ENCODE results near the gene BIRC7. TPM values are rescaled to one million over a fixed set of nuclear protein-coding genes. Genes with fewer than 3 reads are reported as not detected.
"Not testable (repeated sequence)": the region's sequence is repeated elsewhere in the genome, so short reads cannot be mapped to it uniquely, and the experiment has no call there.

The BIRC7 gene
- total RNA-seq, 5 donors from 2014 or later (not counting 1 experiment from before 2014, with no cell fraction given) = not detected

- Mint-ChIP-seq H3K4me1 (peaks cover 21 to 22% (median 22%) of the 10 kb centered on the region in 3 donors), H3K27me3 (peaks cover 0 to 5% of the 10 kb centered on the region in 2 donors), H3K36me3 (peaks cover 7% of the 10 kb centered on the region), H3K27ac (no peak overlapping the region), H3K4me3 (no peak overlapping the region), H3K9me3 (no peaks in the 10 kb centered on the region)
- Histone ChIP-seq H3K27ac (ENCODE audit: low read length) (no peak overlapping the region), H3K4me3 (ENCODE audit: control insufficient read depth in 1 of 2, extremely low read depth in 1 of 2, low read length in 1 of 2) (no peak overlapping the region), H3K27me3 (replicated peaks in 1 of 2; ENCODE audit: control insufficient read depth in 2 of 2, extremely low read depth in 1 of 2, insufficient read depth in 2 of 2, low read length in 1 of 2) (peaks cover 0 to 36% of the 10 kb centered on the region in 2 experiments), H3K4me1 (ENCODE audit: control insufficient read depth in 1 of 2, extremely low read depth in 1 of 2, insufficient read depth in 2 of 2, low read length in 2 of 2) (peaks cover 9 to 23% of the 10 kb centered on the region in 2 experiments), H3K9me3 (no peaks in the 10 kb centered on the region), H3K36me3 (ENCODE audit: control insufficient read depth in 2 of 2, extremely low read depth in 1 of 2, insufficient read depth in 1 of 2, low read length in 1 of 2) (peaks cover 0 to 9% of the 10 kb centered on the region in 2 donors)
- no peak for DNase-seq
- ChIA-PET CTCF (no interaction called here), POLR2A (no interaction called here)
- no peak for ATAC-seq (replicated peaks in 1 of 4)
- 81% methylated on average over 9 of the region's 13 CpGs for WGBS (ENCODE audit: insufficient coverage)
Measured at GRCh38 chr20:63218701-63219446, 16.8 kb upstream of the BIRC7 start.

- no peak for ATAC-seq (replicated peaks in 1 of 4)
- Mint-ChIP-seq H3K27me3 (peaks cover 0 to 5% of the 10 kb centered on the region in 2 donors), H3K4me3 (no peak overlapping the region), H3K36me3 (peaks cover 2% of the 10 kb centered on the region), H3K4me1 (peaks cover 15 to 17% (median 17%) of the 10 kb centered on the region in 3 donors), H3K27ac (no peak overlapping the region), H3K9me3 (no peaks in the 10 kb centered on the region)
- H3K27ac ChIP-seq (ENCODE audit: low read length) = no peak overlapping the region
- DNase-seq = no peak
- H3K36me3 ChIP-seq (ENCODE audit: control insufficient read depth in 2 of 2, extremely low read depth in 1 of 2, insufficient read depth in 1 of 2, low read length in 1 of 2) = peaks cover 0 to 5% of the 10 kb centered on the region in 2 donors
- 80% methylated on average over 8 of the region's 8 CpGs for WGBS (ENCODE audit: insufficient coverage)
- H3K4me3 ChIP-seq (ENCODE audit: control insufficient read depth in 1 of 2, extremely low read depth in 1 of 2, low read length in 1 of 2) = no peak overlapping the region
- H3K9me3 ChIP-seq = no peaks in the 10 kb centered on the region
- peaks cover 8 to 22% of the 10 kb centered on the region in 2 experiments for H3K4me1 ChIP-seq (ENCODE audit: control insufficient read depth in 1 of 2, extremely low read depth in 1 of 2, insufficient read depth in 2 of 2, low read length in 2 of 2)
- peaks cover 0 to 38% of the 10 kb centered on the region in 2 experiments for H3K27me3 ChIP-seq (replicated peaks in 1 of 2; ENCODE audit: control insufficient read depth in 2 of 2, extremely low read depth in 1 of 2, insufficient read depth in 2 of 2, low read length in 1 of 2)
- POLR2A ChIA-PET = no interaction called here
- CTCF ChIA-PET = no interaction called here
Measured at GRCh38 chr20:63219447-63219821, 16.3 kb upstream of the BIRC7 start.

DNA sequence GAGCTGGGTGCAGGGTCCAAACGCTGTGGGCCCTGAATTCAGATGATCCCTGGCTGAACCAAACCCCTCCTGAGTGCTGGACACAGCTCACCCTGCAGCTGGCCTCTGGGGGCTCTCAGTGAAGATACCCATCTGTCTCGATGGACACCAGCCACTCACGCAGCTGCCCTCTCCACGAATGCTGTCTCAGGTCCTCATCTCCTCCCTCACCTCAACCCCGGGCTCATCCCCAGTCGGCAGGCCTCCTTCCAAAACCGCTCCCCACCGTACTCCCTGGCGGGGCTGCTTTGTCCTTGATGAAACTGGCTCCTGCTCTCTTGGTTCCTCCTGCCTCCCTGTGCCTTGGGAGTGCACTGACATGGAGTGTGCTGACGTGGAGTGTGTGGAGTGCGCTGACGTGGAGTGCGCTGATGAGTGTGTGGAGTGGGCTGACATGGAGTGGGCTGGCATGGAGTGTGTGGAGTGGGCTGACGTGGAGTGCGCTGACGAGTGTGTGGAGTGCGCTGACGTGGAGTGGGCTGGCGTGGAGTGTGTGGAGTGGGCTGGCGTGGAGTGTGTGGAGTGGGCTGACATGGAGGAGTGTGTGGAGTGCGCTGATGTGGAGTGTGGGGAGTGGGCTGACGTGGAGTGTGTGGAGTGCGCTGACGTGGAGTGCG lies 15.7 kb upstream of the BIRC7 start:
- no peak for ATAC-seq (replicated peaks in 1 of 4)
- H3K27ac ChIP-seq (ENCODE audit: low read length) = no peak overlapping the region
- no peaks in the 10 kb centered on the region for H3K36me3 Mint-ChIP-seq
- no peaks in the 10 kb centered on the region for H3K36me3 ChIP-seq (ENCODE audit: control insufficient read depth in 2 of 2, extremely low read depth in 1 of 2, insufficient read depth in 1 of 2, low read length in 1 of 2)
- H3K4me1 ChIP-seq (ENCODE audit: control insufficient read depth in 1 of 2, extremely low read depth in 1 of 2, insufficient read depth in 2 of 2, low read length in 2 of 2) = peaks cover 3 to 16% of the 10 kb centered on the region in 2 experiments
- no peak overlapping the region for H3K4me3 Mint-ChIP-seq
- ChIA-PET CTCF (no interaction called here), POLR2A (no interaction called here)
- H3K9me3 Mint-ChIP-seq = no peaks in the 10 kb centered on the region
- DNase-seq = no peak
- H3K27ac Mint-ChIP-seq = no peak overlapping the region
- peaks cover 0 to 5% of the 10 kb centered on the region in 2 donors for H3K27me3 Mint-ChIP-seq
- H3K27me3 ChIP-seq (replicated peaks in 1 of 2; ENCODE audit: control insufficient read depth in 2 of 2, extremely low read depth in 1 of 2, insufficient read depth in 2 of 2, low read length in 1 of 2) = peaks cover 0 to 38% of the 10 kb centered on the region in 2 experiments
- H3K4me1 Mint-ChIP-seq = peaks cover 10 to 11% (median 11%) of the 10 kb centered on the region in 3 donors
- H3K9me3 ChIP-seq = no peaks in the 10 kb centered on the region
- no peak overlapping the region for H3K4me3 ChIP-seq (ENCODE audit: control insufficient read depth in 1 of 2, extremely low read depth in 1 of 2, low read length in 1 of 2)
- 86% methylated on average over 18 of the region's 25 CpGs for WGBS (ENCODE audit: insufficient coverage)

DNA sequence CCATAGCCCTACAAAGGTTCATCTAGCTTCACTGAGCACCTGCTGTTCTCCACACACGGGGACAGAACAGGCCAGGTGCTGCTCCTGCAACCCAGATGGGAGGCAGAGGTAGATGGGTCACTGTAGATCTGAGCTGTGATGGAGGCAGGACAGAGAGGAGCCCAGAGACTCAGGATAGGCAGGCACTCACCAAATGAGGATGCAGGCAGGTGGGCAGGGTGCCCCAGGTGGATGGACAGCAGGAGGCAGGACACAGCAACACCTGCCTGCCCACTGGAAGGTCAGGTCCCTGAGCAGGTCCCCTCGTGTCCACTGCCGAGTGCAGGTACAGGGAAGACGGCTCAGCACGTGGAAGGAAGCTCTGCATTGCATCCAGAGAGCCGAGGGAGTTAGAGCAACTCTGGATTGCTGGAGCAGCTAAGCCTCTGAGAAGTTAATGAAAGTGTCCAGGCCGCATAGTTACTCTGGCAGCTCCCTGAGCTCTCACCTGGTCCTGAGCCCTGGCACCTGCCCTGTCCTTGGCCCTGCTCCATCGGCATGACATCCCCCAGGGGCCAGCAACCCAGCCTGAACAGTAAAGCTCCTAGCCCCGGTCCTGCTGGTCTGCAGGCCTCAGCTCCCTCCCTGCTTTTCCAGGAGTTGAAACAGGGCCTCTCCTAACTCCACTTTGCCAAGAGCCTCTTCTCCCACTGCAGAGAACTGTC lies 14.9 kb upstream of the BIRC7 start:
- H3K4me1 Mint-ChIP-seq = peaks cover 6 to 7% (median 6%) of the 10 kb centered on the region in 3 donors
- peaks cover 0 to 12% of the 10 kb centered on the region in 2 experiments for H3K4me1 ChIP-seq (ENCODE audit: control insufficient read depth in 1 of 2, extremely low read depth in 1 of 2, insufficient read depth in 2 of 2, low read length in 2 of 2)
- H3K4me3 ChIP-seq (ENCODE audit: control insufficient read depth in 1 of 2, extremely low read depth in 1 of 2, low read length in 1 of 2) = no peak overlapping the region
- H3K9me3 ChIP-seq = no peaks in the 10 kb centered on the region
- CTCF ChIA-PET = no interaction called here
- H3K27ac ChIP-seq (ENCODE audit: low read length) = no peak overlapping the region
- no peak overlapping the region for H3K27ac Mint-ChIP-seq
- no peaks in the 10 kb centered on the region for H3K36me3 Mint-ChIP-seq
- peaks cover 0 to 38% of the 10 kb centered on the region in 2 experiments for H3K27me3 ChIP-seq (replicated peaks in 1 of 2; ENCODE audit: control insufficient read depth in 2 of 2, extremely low read depth in 1 of 2, insufficient read depth in 2 of 2, low read length in 1 of 2)
- DNase-seq (no peak), ATAC-seq (replicated peaks in 1 of 4) (no peak)
- H3K9me3 Mint-ChIP-seq = no peaks in the 10 kb centered on the region
- no peaks in the 10 kb centered on the region for H3K36me3 ChIP-seq (ENCODE audit: control insufficient read depth in 2 of 2, extremely low read depth in 1 of 2, insufficient read depth in 1 of 2, low read length in 1 of 2)
- peaks cover 0 to 5% of the 10 kb centered on the region in 2 donors for H3K27me3 Mint-ChIP-seq
- no peak overlapping the region for H3K4me3 Mint-ChIP-seq
- WGBS (ENCODE audit: insufficient coverage) = 82% methylated on average over 8 of the region's 9 CpGs
- POLR2A ChIA-PET = interaction anchor here in 1 of 2 donors (0.6 kb wide), 1 partner anchor 488 kb away, joined by 3 read pairs; no protein-coding TSS in a partner anchor

DNA sequence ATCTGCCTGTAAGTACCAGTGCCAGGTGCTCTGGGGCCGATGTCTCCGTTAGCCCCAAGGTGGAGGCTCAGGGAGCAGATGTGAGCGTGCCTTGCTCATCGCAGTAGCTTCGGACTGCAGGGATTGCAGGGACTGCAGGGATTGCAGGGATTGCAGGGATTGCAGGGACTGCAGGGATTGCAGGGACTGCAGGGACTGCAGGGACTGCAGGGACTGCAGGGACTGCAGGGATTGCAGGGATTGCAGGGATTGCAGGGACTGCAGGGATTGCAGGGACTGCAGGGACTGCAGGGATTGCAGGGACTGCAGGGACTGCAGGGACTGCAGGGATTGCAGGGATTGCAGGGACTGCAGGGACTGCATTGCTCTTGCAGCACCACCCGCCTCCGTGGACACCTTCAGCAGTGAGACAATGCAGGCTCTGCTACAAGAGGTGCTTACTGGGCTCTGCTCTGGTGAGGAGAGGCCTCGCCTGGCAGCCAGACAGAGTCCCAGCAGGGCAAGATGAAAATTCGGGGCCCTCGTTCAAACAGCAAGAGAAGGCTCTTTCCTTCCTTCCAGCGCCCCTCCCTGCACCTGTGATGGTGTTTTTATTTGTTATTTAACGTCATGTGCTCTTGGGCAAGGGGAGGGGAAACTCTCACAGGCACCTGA lies 14.2 kb upstream of the BIRC7 start:
- H3K27me3 Mint-ChIP-seq; H3K4me3 Mint-ChIP-seq; H3K27ac Mint-ChIP-seq; DNase-seq; H3K4me3 ChIP-seq (ENCODE audit: control insufficient read depth in 1 of 2, extremely low read depth in 1 of 2, low read length in 1 of 2); H3K36me3 Mint-ChIP-seq; H3K9me3 Mint-ChIP-seq; H3K4me1 Mint-ChIP-seq; H3K27ac ChIP-seq (ENCODE audit: low read length); H3K9me3 ChIP-seq; POLR2A ChIA-PET; CTCF ChIA-PET; H3K4me1 ChIP-seq (ENCODE audit: control insufficient read depth in 1 of 2, extremely low read depth in 1 of 2, insufficient read depth in 2 of 2, low read length in 2 of 2); ATAC-seq (replicated peaks in 1 of 4); H3K36me3 ChIP-seq (ENCODE audit: control insufficient read depth in 2 of 2, extremely low read depth in 1 of 2, insufficient read depth in 1 of 2, low read length in 1 of 2): not testable (repeated sequence)
- WGBS (ENCODE audit: insufficient coverage) = 84% methylated on average over 7 of the region's 12 CpGs
- peaks cover 0 to 38% of the 10 kb centered on the region in 2 experiments for H3K27me3 ChIP-seq (replicated peaks in 1 of 2; ENCODE audit: control insufficient read depth in 2 of 2, extremely low read depth in 1 of 2, insufficient read depth in 2 of 2, low read length in 1 of 2)

DNA sequence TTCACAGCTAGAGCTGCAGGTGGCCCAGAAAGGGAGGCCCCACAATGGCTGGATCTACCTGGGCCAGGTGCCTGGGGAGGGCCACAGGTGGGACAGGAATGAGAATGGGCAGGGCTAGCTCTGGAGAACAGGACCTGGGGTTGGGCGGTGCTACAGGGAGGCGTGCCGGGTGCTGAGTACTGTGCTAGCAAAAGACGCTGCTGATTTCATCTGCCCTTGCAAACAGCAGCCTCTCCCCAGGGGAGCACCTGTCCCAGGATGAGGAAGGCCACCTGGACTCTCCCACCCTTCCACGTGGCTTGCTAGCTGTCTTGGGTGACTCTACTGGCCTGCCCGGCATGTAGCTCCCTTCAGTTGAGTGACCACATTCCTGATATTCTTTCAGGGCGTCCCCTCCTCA lies 13.2 kb upstream of the BIRC7 start:
- H3K27me3 ChIP-seq (replicated peaks in 1 of 2; ENCODE audit: control insufficient read depth in 2 of 2, extremely low read depth in 1 of 2, insufficient read depth in 2 of 2, low read length in 1 of 2) = peaks cover 0 to 41% of the 10 kb centered on the region in 2 experiments
- no peak overlapping the region for H3K4me3 ChIP-seq (ENCODE audit: control insufficient read depth in 1 of 2, extremely low read depth in 1 of 2, low read length in 1 of 2)
- peaks cover 0 to 5% of the 10 kb centered on the region in 2 donors for H3K27me3 Mint-ChIP-seq
- WGBS (ENCODE audit: insufficient coverage) = 81% methylated on average over 3 of the region's 7 CpGs
- no peaks in the 10 kb centered on the region for H3K9me3 Mint-ChIP-seq
- POLR2A ChIA-PET = no interaction called here
- H3K4me1 Mint-ChIP-seq = no peaks in the 10 kb centered on the region
- H3K36me3 Mint-ChIP-seq = no peaks in the 10 kb centered on the region
- DNase-seq = no peak
- no peaks in the 10 kb centered on the region for H3K36me3 ChIP-seq (ENCODE audit: control insufficient read depth in 2 of 2, extremely low read depth in 1 of 2, insufficient read depth in 1 of 2, low read length in 1 of 2)
- ATAC-seq (replicated peaks in 1 of 4) = no peak
- H3K9me3 ChIP-seq = no peaks in the 10 kb centered on the region
- CTCF ChIA-PET = interaction anchor here (0.8 to 2.3 kb wide), 4 partner anchors 8 to 361 kb away, joined by 3 to 5 read pairs (median 4); partner anchors contain the start of gene TCFL5 (in 1 of the 2)
- no peak overlapping the region for H3K27ac ChIP-seq (ENCODE audit: low read length)
- no peak overlapping the region for H3K27ac Mint-ChIP-seq
- no peaks in the 10 kb centered on the region for H3K4me1 ChIP-seq (ENCODE audit: control insufficient read depth in 1 of 2, extremely low read depth in 1 of 2, insufficient read depth in 2 of 2, low read length in 2 of 2)
- H3K4me3 Mint-ChIP-seq = no peak overlapping the region
